Natural killer cell (primary cell): ENCODE results near the gene SAFB. TPM values are rescaled to one million over a fixed set of nuclear protein-coding genes. Genes with fewer than 3 reads are reported as not detected.

Experiments
- ATAC-seq, 3 donors: fragments of 150-1000 bp in 2 of 3; fragments of 200-7000 bp in 1 of 3; cut with Tn5 transposase; 1 replicate in 1 of 3; 2 replicates in 2 of 3; pipeline ENCODE4 v1.10.0; 2021; ENCODE audit warnings: mild to moderate bottlenecking in 2 of 3, moderate library complexity in 2 of 3
- DNase-seq, 2 donors: peaks; one replicate each; pipeline versions ENCODE4 v3.0.0 to v3.0.0-alpha.2; 2013 to 2021; ENCODE audit warnings: mixed read lengths in 1 of 2
- H3K27ac ChIP-seq: one replicate; pipeline ENCODE4 v1.5.1; 2013; ENCODE audit warnings: mild to moderate bottlenecking, low read length
- H3K27me3 ChIP-seq: one replicate; pipeline ENCODE4 v1.6.1; 2013; ENCODE audit warnings: low read length; ENCODE audit not compliant: control insufficient read depth, insufficient read depth
- H3K36me3 ChIP-seq: one replicate; pipeline ENCODE4 v1.6.1; 2013; ENCODE audit warnings: low read length; ENCODE audit not compliant: control insufficient read depth, insufficient read depth
- H3K4me1 ChIP-seq: one replicate; pipeline ENCODE4 v1.6.1; 2013; ENCODE audit warnings: low read length; ENCODE audit not compliant: control insufficient read depth, insufficient read depth
- H3K4me3 ChIP-seq: one replicate; pipeline ENCODE4 v1.5.1; 2013; ENCODE audit warnings: low read length
- H3K9me3 ChIP-seq: one replicate; pipeline ENCODE4 v1.6.1; 2013; ENCODE audit warnings: low read length; ENCODE audit not compliant: control insufficient read depth, insufficient read depth
- H3K27ac Mint-ChIP-seq, 2 donors: one replicate each; pipeline ENCODE4 v1.8.0; 2022; ENCODE audit warnings: mild to moderate bottlenecking in 2 of 2, mixed read lengths in 2 of 2, moderate library complexity in 1 of 2
- H3K27me3 Mint-ChIP-seq, 2 donors: one replicate each; pipeline ENCODE4 v1.8.0; 2022; ENCODE audit warnings: low read depth in 2 of 2, mixed read lengths in 2 of 2
- H3K36me3 Mint-ChIP-seq: one replicate; pipeline ENCODE4 v1.8.0; 2022; ENCODE audit warnings: mixed read lengths
- H3K4me1 Mint-ChIP-seq, 2 donors: one replicate each; pipeline ENCODE4 v1.8.0; 2022; ENCODE audit warnings: mixed read lengths in 2 of 2
- H3K4me3 Mint-ChIP-seq: one replicate; pipeline ENCODE4 v1.8.0; 2022; ENCODE audit warnings: mild to moderate bottlenecking, moderate library complexity, mixed read lengths
- H3K9me3 Mint-ChIP-seq, 2 donors: one replicate each; pipeline ENCODE4 v1.8.0; 2022; ENCODE audit warnings: mixed read lengths in 2 of 2
- WGBS: methylation state at CpG from one replicate; pipeline ENCODE4 v1.1.7; 2013; ENCODE audit warnings: missing lambda C conversion rate; ENCODE audit not compliant: insufficient coverage; 5-methylcytosine and 5-hydroxymethylcytosine counted together
- intact Hi-C: fragments of 100-400 bp; cut with micrococcal nuclease; formaldehyde crosslinking; loops from one replicate; pipeline ENCODE4 v1.14.2; 2022
- total RNA-seq, 4 donors: library from RNA; stranded (reverse); fragments of 120-200 nt in 1 of 4; gene quantifications; one replicate each; pipeline versions ENCODE4 v1.2.3 to v1.2.4, GENCODE V29; 2013 to 2022
- TF ChIP-seq, protein P1 (sequence below): fragments of 200-600 bp; IDR thresholded peaks from one replicate; pipeline ENCODE4 v1.8.0; 2022; ENCODE audit warnings: antibody characterized with exemption

The SAFB gene
- total RNA-seq, 3 donors from 2014 or later (not counting 1 experiment from before 2014, with no cell fraction given), result 195 to 229 (median 207) TPM

DNA sequence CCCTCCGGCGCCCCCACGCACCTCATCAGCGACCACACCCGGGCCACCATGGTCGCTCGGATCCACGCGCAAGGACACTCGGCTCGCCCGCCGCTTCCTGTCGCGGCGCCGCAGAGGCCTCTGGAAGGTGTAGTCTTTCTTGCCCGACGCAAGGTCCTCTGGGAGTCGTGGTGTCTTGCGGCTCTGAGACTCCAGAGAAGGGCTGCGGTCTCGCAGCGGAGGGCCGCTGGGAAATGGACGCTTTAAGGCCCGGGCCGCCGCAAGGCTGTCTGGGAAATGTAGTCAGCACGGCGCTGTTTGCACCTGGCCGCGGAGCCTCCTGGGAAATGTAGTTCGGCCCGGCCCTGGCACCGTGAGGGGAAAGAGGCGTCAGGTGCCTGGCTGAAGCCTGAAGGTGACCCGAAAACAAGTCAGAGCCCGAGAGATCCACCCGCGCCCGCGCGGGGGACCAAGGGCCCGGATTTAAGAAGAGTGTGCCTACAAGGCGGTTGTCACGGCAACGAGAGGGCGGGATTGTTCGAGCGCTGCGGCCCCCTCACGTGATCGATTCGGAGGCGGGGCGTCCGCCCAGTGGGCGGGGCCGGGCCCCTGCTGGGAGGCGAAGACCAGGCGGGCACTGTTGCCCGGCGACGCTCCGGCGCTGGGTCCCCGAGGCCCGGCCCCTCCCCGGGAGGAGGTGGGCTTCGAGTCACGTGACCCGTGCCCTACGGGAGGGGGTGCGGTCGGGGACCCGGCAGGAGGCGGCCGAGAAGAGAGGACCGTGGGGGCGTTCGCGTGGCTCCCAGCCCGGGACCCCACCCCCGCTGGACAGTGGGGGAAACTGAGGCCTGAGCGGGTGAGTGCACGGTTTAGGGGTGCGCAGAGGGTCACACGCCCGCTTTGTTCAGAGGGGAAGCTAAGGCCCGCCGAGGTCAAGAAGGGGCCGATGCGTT, 57.8 kb downstream of the SAFB start, which contains the start of the genes HSD11B1L and MICOS13:
Gene HSD11B1L, plus strand, starts transcription at position 591 of the 932 bp plus-strand sequence. CDS start 3,806 bp downstream, outside the sequence.
Gene MICOS13, minus strand, starts transcription at position 80 of the 932 bp plus-strand sequence. Its CDS starts 30 bp downstream, at position 50.
- no peaks in the 10 kb centered on the region for H3K27me3 ChIP-seq
- H3K27me3 Mint-ChIP-seq, result no peaks in the 10 kb centered on the region
- under 1% methylated on average over 94 of the region's 94 CpGs for WGBS
- intact Hi-C loops, result loop anchor here (1.0 to 2.0 kb wide), 4 partner anchors 10 to 110 kb away; partner anchors contain the start of genes CATSPERD, DUS3L, LONP1 and RPL36
- no peaks in the 10 kb centered on the region for H3K9me3 ChIP-seq
- no peaks in the 10 kb centered on the region for H3K9me3 Mint-ChIP-seq
- DNase-seq (peak; percentile 99 to 100), ATAC-seq (peak; percentile 92 to 97 (median 92))
- TF ChIP-seq, protein P1, sequence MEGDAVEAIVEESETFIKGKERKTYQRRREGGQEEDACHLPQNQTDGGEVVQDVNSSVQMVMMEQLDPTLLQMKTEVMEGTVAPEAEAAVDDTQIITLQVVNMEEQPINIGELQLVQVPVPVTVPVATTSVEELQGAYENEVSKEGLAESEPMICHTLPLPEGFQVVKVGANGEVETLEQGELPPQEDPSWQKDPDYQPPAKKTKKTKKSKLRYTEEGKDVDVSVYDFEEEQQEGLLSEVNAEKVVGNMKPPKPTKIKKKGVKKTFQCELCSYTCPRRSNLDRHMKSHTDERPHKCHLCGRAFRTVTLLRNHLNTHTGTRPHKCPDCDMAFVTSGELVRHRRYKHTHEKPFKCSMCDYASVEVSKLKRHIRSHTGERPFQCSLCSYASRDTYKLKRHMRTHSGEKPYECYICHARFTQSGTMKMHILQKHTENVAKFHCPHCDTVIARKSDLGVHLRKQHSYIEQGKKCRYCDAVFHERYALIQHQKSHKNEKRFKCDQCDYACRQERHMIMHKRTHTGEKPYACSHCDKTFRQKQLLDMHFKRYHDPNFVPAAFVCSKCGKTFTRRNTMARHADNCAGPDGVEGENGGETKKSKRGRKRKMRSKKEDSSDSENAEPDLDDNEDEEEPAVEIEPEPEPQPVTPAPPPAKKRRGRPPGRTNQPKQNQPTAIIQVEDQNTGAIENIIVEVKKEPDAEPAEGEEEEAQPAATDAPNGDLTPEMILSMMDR, result no peak
- peaks cover 17% of the 10 kb centered on the region for H3K4me1 ChIP-seq
- peak within 1 kb of the TSS; percentile 98 for H3K4me3 Mint-ChIP-seq
- H3K27ac ChIP-seq, result peak within 1 kb of the TSS; percentile 97
- peaks cover 15 to 38% of the 10 kb centered on the region in 2 donors for H3K4me1 Mint-ChIP-seq
- H3K36me3 ChIP-seq, result peaks cover 2% of the 10 kb centered on the region
- H3K36me3 Mint-ChIP-seq, result no peaks in the 10 kb centered on the region
- peak within 1 kb of the TSS; percentile 99 to 100 for H3K27ac Mint-ChIP-seq
- peak within 1 kb of the TSS; percentile 95 for H3K4me3 ChIP-seq

DNA sequence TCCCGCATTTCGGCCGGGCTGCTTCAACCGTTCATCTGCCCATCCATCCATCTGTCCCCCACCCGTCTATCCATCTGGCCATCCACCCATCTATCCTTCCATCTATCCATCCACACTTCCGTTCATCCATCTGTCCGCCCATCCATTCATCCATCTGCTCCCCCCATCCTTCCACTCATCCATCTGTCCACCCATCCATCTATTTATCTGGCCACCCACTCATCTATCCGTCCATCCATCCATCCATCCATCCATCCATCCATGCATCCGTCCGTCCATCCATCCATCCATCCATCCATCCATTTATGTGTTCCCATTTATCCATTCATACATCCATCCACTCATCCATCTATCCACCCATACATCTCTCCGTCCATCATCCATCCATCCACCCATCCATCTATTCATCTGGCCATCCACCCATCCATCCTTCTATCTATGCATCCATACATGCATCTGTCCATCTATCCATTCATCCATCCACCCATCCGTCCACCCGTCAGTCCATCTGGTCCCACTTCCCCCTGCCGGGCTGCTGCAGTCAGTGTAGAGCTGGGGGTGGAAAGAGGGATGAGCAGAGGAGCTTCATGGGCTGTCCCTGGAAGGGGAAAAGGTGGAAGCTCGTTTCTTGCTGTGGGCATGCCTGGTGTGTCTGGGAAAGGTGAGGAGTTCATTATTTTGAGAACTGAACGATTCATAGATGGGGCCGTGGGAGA, 58.7 kb downstream of the SAFB start:
- no peak for DNase-seq
- H3K27ac ChIP-seq, result no peak overlapping the region

DNA sequence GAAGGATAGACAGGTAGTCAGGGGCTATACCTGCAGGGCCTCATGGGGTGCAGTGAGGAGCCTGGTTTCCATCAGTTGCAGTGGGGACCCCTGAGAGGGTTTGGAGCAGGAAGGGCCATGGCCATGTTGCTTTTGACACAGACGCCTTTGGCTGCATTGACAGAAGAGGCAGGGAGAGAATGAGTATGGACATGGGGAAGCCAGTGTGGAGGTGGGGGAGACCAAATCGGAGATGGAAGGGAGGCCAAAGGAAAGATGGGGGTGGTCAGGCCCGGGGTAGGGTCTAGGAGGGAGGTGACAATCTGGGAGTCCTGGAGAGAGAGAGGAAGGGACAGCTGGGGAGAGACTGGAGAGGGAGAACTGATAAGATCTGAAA, 59.2 kb downstream of the SAFB start:
- H3K27me3 ChIP-seq, result no peaks in the 10 kb centered on the region
- no peaks in the 10 kb centered on the region for H3K9me3 Mint-ChIP-seq
- intact Hi-C loops, result no loop called here
- no peaks in the 10 kb centered on the region for H3K36me3 Mint-ChIP-seq
- TF ChIP-seq, protein P1, result no peak
- peaks cover 27% of the 10 kb centered on the region for H3K4me1 ChIP-seq
- no peak for ATAC-seq
- H3K4me3 ChIP-seq, result no peak overlapping the region
- 91% methylated on average over 3 of the region's 3 CpGs for WGBS
- H3K4me3 Mint-ChIP-seq, result peak overlapping the region; percentile 63
- DNase-seq, result no peak
- no peaks in the 10 kb centered on the region for H3K9me3 ChIP-seq
- H3K27ac ChIP-seq, result no peak overlapping the region
- H3K27ac Mint-ChIP-seq, result peak overlapping the region; percentile 99 to 100
- H3K36me3 ChIP-seq, result peaks cover 2% of the 10 kb centered on the region
- no peaks in the 10 kb centered on the region for H3K27me3 Mint-ChIP-seq
- H3K4me1 Mint-ChIP-seq, result peaks cover 15 to 46% of the 10 kb centered on the region in 2 donors

More for the DNA sequence above, 58.7 kb downstream of the SAFB start:
- Histone ChIP-seq H3K9me3 (no peaks in the 10 kb centered on the region), H3K4me3 (peak overlapping the region; percentile 6), H3K27me3 (no peaks in the 10 kb centered on the region), H3K36me3 (peaks cover 2% of the 10 kb centered on the region), H3K4me1 (peaks cover 24% of the 10 kb centered on the region)
- H3K36me3 Mint-ChIP-seq, result no peaks in the 10 kb centered on the region
- H3K4me1 Mint-ChIP-seq, result peaks cover 15 to 43% of the 10 kb centered on the region in 2 donors
- WGBS, result 72% methylated on average over 17 of the region's 17 CpGs
- H3K4me3 Mint-ChIP-seq, result peak overlapping the region; percentile 63
- ATAC-seq, result no peak
- H3K27me3 Mint-ChIP-seq, result no peaks in the 10 kb centered on the region
- intact Hi-C loops, result loop anchor here (2.0 kb wide), 2 partner anchors 59 to 109 kb away; partner anchors contain the start of genes DUS3L, SAFB and SAFB2
- H3K9me3 Mint-ChIP-seq, result no peaks in the 10 kb centered on the region
- H3K27ac Mint-ChIP-seq, result peak overlapping the region; percentile 99 to 100
- TF ChIP-seq, protein P1, result no peak
